B cell (primary cell): Measurements from ENCODE around the gene RORC. TPM values are rescaled to one million over a fixed set of nuclear protein-coding genes. Genes with fewer than 3 reads are reported as not detected.

Experiments
- ATAC-seq: fragments of 200-7000 bp; cut with Tn5 transposase; one replicate; pipeline ENCODE4 v1.10.0; 2021; ENCODE audit warnings: low read depth, mild to moderate bottlenecking, moderate number of reproducible peaks, moderate library complexity
- CTCF ChIA-PET: fragments of 350-600 bp; sonication (Branson Sonifier 250); formaldehyde crosslinking; loops from one replicate; lab custom pipeline; 2021; ENCODE audit warnings: antibody characterized with exemption, inconsistent platforms; lab: Charles Lee
- POLR2A ChIA-PET: fragments of 350-600 bp; sonication (Branson Sonifier 250); formaldehyde crosslinking; loops from one replicate; lab custom pipeline; 2021; ENCODE audit warnings: antibody characterized with exemption; lab: Charles Lee
- DNase-seq: peaks from one replicate; pipeline ENCODE4 v3.0.0; 2013
- H2AFZ ChIP-seq: 2 replicates; pipeline ENCODE4 v1.6.1; 2012; ENCODE audit warnings: mild to moderate bottlenecking, low read depth, low read length; ENCODE audit not compliant: insufficient read depth, poor library complexity, severe bottlenecking
- H3K27ac ChIP-seq, 2 donors: 1 replicate in 1 of 2; 2 replicates in 1 of 2; pipeline ENCODE4 v1.5.1; 2012 to 2013; ENCODE audit warnings: low read length in 2 of 2, mild to moderate bottlenecking in 2 of 2, moderate library complexity in 1 of 2
- H3K27me3 ChIP-seq, 4 experiments: fragments of 200-600 bp in 1 of 4; sonication (generic) in 1 of 4; replicated peaks in 1 of 4; 1 replicate in 2 of 4; 2 replicates in 2 of 4; pipeline versions ENCODE4 v1.6.1 to v1.7.0; 2013 to 2016; ENCODE audit warnings: low read length in 3 of 4, mild to moderate bottlenecking in 2 of 4, mixed read lengths in 1 of 4, moderate library complexity in 1 of 4; ENCODE audit not compliant: insufficient read depth in 4 of 4, control insufficient read depth in 3 of 4; ENCODE audit errors: control extremely low read depth in 1 of 4
- H3K36me3 ChIP-seq, 2 experiments: replicated peaks in 1 of 2; 1 replicate in 1 of 2; 2 replicates in 1 of 2; pipeline versions ENCODE4 v1.6.1 to v1.7.1; 2013; ENCODE audit warnings: low read length in 1 of 2; ENCODE audit not compliant: insufficient read depth in 2 of 2, control insufficient read depth in 1 of 2; ENCODE audit errors: control extremely low read depth in 1 of 2, extremely low read depth in 1 of 2
- H3K4me1 ChIP-seq, 2 donors: fragments of 200-600 bp in 1 of 2; sonication (generic) in 1 of 2; 1 replicate in 1 of 2; 2 replicates in 1 of 2; pipeline versions ENCODE4 v1.5.1 to v1.6.1; 2013 to 2017; ENCODE audit warnings: low read length in 2 of 2; ENCODE audit not compliant: control insufficient read depth in 2 of 2, insufficient read depth in 2 of 2
- H3K4me2 ChIP-seq: replicated peaks from 2 replicates; pipeline ENCODE3; 2012; ENCODE audit warnings: mild to moderate bottlenecking, low read depth, low read length; ENCODE audit not compliant: poor library complexity, severe bottlenecking
- H3K4me3 ChIP-seq, 5 experiments: fragments of 200-600 bp in 1 of 5; sonication (generic) in 1 of 5; 1 replicate in 3 of 5; 2 replicates in 2 of 5; pipeline versions ENCODE4 v1.5.1 to v1.7.0; 2011 to 2016; ENCODE audit warnings: low read length in 4 of 5, mild to moderate bottlenecking in 4 of 5, low read depth in 2 of 5, control low read depth in 1 of 5, moderate library complexity in 1 of 5; ENCODE audit not compliant: insufficient read depth in 1 of 5; ENCODE audit errors: control extremely low read depth in 1 of 5, extremely low read depth in 1 of 5
- H3K79me2 ChIP-seq: fragments of 200-600 bp; sonication (generic); one replicate; pipeline ENCODE4 v1.6.0; 2016; ENCODE audit warnings: low read length; ENCODE audit not compliant: control insufficient read depth, insufficient read depth
- H3K9ac ChIP-seq: fragments of 200-600 bp; sonication (generic); 2 replicates; pipeline ENCODE4 v1.6.1; 2017; ENCODE audit warnings: mild to moderate bottlenecking, low read length, moderate library complexity
- H3K9me3 ChIP-seq, 3 donors: one replicate each; pipeline versions ENCODE4 v1.6.1 to v1.7.1; 2013; ENCODE audit warnings: low read length in 2 of 3; ENCODE audit not compliant: control insufficient read depth in 2 of 3, insufficient read depth in 1 of 3; ENCODE audit errors: control extremely low read depth in 1 of 3
- H4K20me1 ChIP-seq: 2 replicates; pipeline ENCODE4 v1.6.0; 2012; ENCODE audit warnings: mild to moderate bottlenecking, low read length; ENCODE audit not compliant: insufficient read depth, control insufficient read depth, poor library complexity, severe bottlenecking
- H3K27ac Mint-ChIP-seq: one replicate; pipeline ENCODE4 v1.8.0; 2021; ENCODE audit warnings: mixed read lengths
- H3K27me3 Mint-ChIP-seq: one replicate; pipeline ENCODE4 v1.8.0; 2021; ENCODE audit warnings: mixed read lengths
- H3K4me1 Mint-ChIP-seq: one replicate; pipeline ENCODE4 v1.8.0; 2021; ENCODE audit warnings: mixed read lengths
- H3K4me3 Mint-ChIP-seq: one replicate; pipeline ENCODE4 v1.8.0; 2021; ENCODE audit warnings: mixed read lengths
- H3K9me3 Mint-ChIP-seq: one replicate; pipeline ENCODE4 v1.8.0; 2022; ENCODE audit warnings: mixed read lengths; ENCODE audit not compliant: insufficient read depth
- CTCF ChIP-seq: fragments of 200-600 bp; IDR thresholded peaks from one replicate; pipeline ENCODE4 v1.8.0; 2022; ENCODE audit warnings: antibody characterized with exemption, mild to moderate bottlenecking
- EZH2 ChIP-seq: IDR thresholded peaks from 2 replicates; pipeline ENCODE4 v1.6.1; 2012; ENCODE audit warnings: borderline replicate concordance, low read depth, mild to moderate bottlenecking, moderate library complexity, low read length; ENCODE audit not compliant: insufficient read depth, poor library complexity, severe bottlenecking
- WGBS: methylation state at CpG from one replicate; pipeline ENCODE4 v1.1.5; 2013; ENCODE audit warnings: missing lambda C conversion rate; ENCODE audit not compliant: insufficient coverage; 5-methylcytosine and 5-hydroxymethylcytosine counted together
- intact Hi-C: fragments of 100-400 bp; cut with micrococcal nuclease; formaldehyde crosslinking; loops from one replicate; pipeline ENCODE4 v1.10.0; 2022
- polyA plus RNA-seq: library from polyadenylated mRNA; depleted of rRNA; stranded (reverse); fragments of >200 nt; gene quantifications from 2 replicates; pipeline ENCODE4 v1.2.3, GENCODE V29; 2012
- total RNA-seq, 2 donors: library from RNA; stranded (reverse); fragments of 120-200 nt in 1 of 2; gene quantifications; 1 replicate in 1 of 2; 2 replicates in 1 of 2; pipeline versions ENCODE4 v1.2.3 to v1.2.4, GENCODE V29; 2013 to 2022

RORC gene
- total and polyA plus RNA-seq, 2 donors (not counting 1 experiment from before 2014, with no cell fraction given), result 0.15 TPM; not detected in 1

- Mint-ChIP-seq H3K4me1 (peaks cover 12% of the 10 kb centered on the region), H3K27me3 (peaks cover 19% of the 10 kb centered on the region), H3K4me3 (no peak overlapping the region), H3K27ac (no peak overlapping the region), H3K9me3 (no peaks in the 10 kb centered on the region)
- ATAC-seq (no peak), DNase-seq (no peak)
- H3K36me3 ChIP-seq, result no peaks in the 10 kb centered on the region
- POLR2A ChIA-PET, result no interaction called here
- no peaks in the 10 kb centered on the region for H3K27me3 ChIP-seq
- no peaks in the 10 kb centered on the region for H4K20me1 ChIP-seq
- CTCF ChIA-PET, result no interaction called here
- no peaks in the 10 kb centered on the region for H3K9me3 ChIP-seq
- H3K27ac ChIP-seq, result no peak overlapping the region
- H3K4me3 ChIP-seq, result no peak overlapping the region
- H3K4me2 ChIP-seq, result no peak overlapping the region
- H3K9ac ChIP-seq, result no peak overlapping the region
- 0% methylated on average over 1 of the region's 2 CpGs for WGBS
- TF ChIP-seq CTCF, result no peak
- no peak for TF ChIP-seq EZH2
- no peaks in the 10 kb centered on the region for H3K79me2 ChIP-seq
- no peak overlapping the region for H2AFZ ChIP-seq
- peaks cover 8 to 14% of the 10 kb centered on the region in 2 donors for H3K4me1 ChIP-seq
- intact Hi-C loops, result no loop called here
Measured at GRCh38 chr1:151864411-151864810, 32.8 kb upstream of the RORC start.

- no peak overlapping the region for H2AFZ ChIP-seq
- DNase-seq, result no peak
- H3K27me3 ChIP-seq, result no peaks in the 10 kb centered on the region
- ATAC-seq, result no peak
- no peak overlapping the region for H3K4me3 Mint-ChIP-seq
- H3K27ac ChIP-seq, result no peak overlapping the region
- TF ChIP-seq EZH2, result no peak
- no peak for TF ChIP-seq CTCF
- no peak overlapping the region for H3K4me3 ChIP-seq
- intact Hi-C loops, result no loop called here
- peaks cover 14% of the 10 kb centered on the region for H3K27me3 Mint-ChIP-seq
- ChIA-PET POLR2A (no interaction called here), CTCF (no interaction called here)
- H3K4me1 ChIP-seq, result peaks cover 8 to 15% of the 10 kb centered on the region in 2 donors
- no peaks in the 10 kb centered on the region for H4K20me1 ChIP-seq
- H3K36me3 ChIP-seq, result no peaks in the 10 kb centered on the region
- no peaks in the 10 kb centered on the region for H3K9me3 ChIP-seq
- no peak overlapping the region for H3K27ac Mint-ChIP-seq
- peaks cover 12% of the 10 kb centered on the region for H3K4me1 Mint-ChIP-seq
- H3K9ac ChIP-seq, result no peak overlapping the region
- H3K79me2 ChIP-seq, result no peaks in the 10 kb centered on the region
- H3K9me3 Mint-ChIP-seq, result no peaks in the 10 kb centered on the region
- H3K4me2 ChIP-seq, result no peak overlapping the region
Measured at GRCh38 chr1:151862604-151863003, 31.0 kb upstream of the RORC start.
